H1 (cell line): ENCODE results near the gene TBC1D25. TPM values are rescaled to one million over a fixed set of nuclear protein-coding genes. Genes with fewer than 3 reads are reported as not detected.
A peak's percentile ranks its signal among the peaks of the same experiment; 100 is the strongest.

ENCODE experiments used
- SIN3A ChIP-seq, 2 experiments: IDR thresholded peaks in 1 of 2; conservative IDR thresholded peaks in 1 of 2; 2 replicates each; pipeline ENCODE4 v1.6.1; 2011 to 2012; ENCODE audit warnings: low read length in 2 of 2, improper control_type of control experiment in 1 of 2, low read depth in 1 of 2, mild to moderate bottlenecking in 1 of 2
- polyA plus RNA-seq, 7 experiments: library from polyadenylated mRNA; depleted of rRNA in 3 of 7; stranded (reverse) in 5 of 7; unstranded in 2 of 7; fragments of >200 nt in 5 of 7; fragments of 200-250 nt in 2 of 7; gene quantifications; 1 replicate in 5 of 7; 2 replicates in 1 of 7; 4 replicates in 1 of 7; pipeline versions ENCODE4 v1.2.1 to v1.2.3, GENCODE V29; 2011 to 2013; ENCODE audit warnings: missing spikeins in 2 of 7, mixed read lengths in 2 of 7
- total RNA-seq: library from RNA; stranded (reverse); fragmentation: NEBNext Ultra II Directional; extraction: Animal tissue kit (Norgen Biotek cat#: 25700); gene quantifications from 2 replicates; pipeline ENCODE4 v1.2.1, GENCODE V29; 2021

TBC1D25 gene
- total and polyA plus RNA-seq, 2 of the 8 experiments (the other 6 are each of a cell fraction or from before 2014, with no cell fraction given) = 6.5 to 6.8 TPM

GRCh38 chrX:48539345-48540027 lies at the start of gene TBC1D25 (continued):
- TF ChIP-seq SIN3A (conservative IDR thresholded peaks at IDR 0.05 in 1 of 2, IDR thresholded peaks at IDR 0.05 in 1 of 2; ENCODE audit: low read depth in 1 of 2, low read length in 2 of 2) = peak in 1 of 2 experiments; percentile 58; a peak in 1 of 4 replicates
